Right ventricle myocardium superior (tissue), 1 donor: Measurements from ENCODE around the gene GZMB. TPM values are rescaled to one million over a fixed set of nuclear protein-coding genes. Genes with fewer than 3 reads are reported as not detected.
"Not testable (repeated sequence)": the region's sequence is repeated elsewhere in the genome, so short reads cannot be mapped to it uniquely, and the experiment has no call there.

Source experiments
- ATAC-seq: fragments of 200-7000 bp; cut with Tn5 transposase; one replicate; pipeline ENCODE4 v1.9.1; 2020; ENCODE audit warnings: mild to moderate bottlenecking; ENCODE audit not compliant: poor library complexity
- DNase-seq: peaks from one replicate; pipeline ENCODE4 v3.0.0-alpha.2; 2020
- intact Hi-C: fragments of 100-400 bp; cut with DNase I; formaldehyde crosslinking; loops from one replicate; pipeline ENCODE4 v1.11.2; 2022
- long read RNA-seq: library from polyadenylated mRNA; unstranded; transcript quantifications from one replicate; pipeline ENCODE4 v2.0.0, GENCODE V29; 2021
- total RNA-seq: library from RNA; stranded (reverse); fragmentation: NEBNext Ultra II Directional; extraction: Animal tissue kit (Norgen Biotek cat#: 25700); gene quantifications from one replicate; pipeline ENCODE4 v1.2.1, GENCODE V29; 2021
- donor health status: DM: no; HTN: yes; CAD: no; lungs with severe emphysema.

The GZMB gene, protein sequence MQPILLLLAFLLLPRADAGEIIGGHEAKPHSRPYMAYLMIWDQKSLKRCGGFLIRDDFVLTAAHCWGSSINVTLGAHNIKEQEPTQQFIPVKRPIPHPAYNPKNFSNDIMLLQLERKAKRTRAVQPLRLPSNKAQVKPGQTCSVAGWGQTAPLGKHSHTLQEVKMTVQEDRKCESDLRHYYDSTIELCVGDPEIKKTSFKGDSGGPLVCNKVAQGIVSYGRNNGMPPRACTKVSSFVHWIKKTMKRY
- 1.3 TPM for total RNA-seq
- long read RNA-seq = 0 reads

DNA sequence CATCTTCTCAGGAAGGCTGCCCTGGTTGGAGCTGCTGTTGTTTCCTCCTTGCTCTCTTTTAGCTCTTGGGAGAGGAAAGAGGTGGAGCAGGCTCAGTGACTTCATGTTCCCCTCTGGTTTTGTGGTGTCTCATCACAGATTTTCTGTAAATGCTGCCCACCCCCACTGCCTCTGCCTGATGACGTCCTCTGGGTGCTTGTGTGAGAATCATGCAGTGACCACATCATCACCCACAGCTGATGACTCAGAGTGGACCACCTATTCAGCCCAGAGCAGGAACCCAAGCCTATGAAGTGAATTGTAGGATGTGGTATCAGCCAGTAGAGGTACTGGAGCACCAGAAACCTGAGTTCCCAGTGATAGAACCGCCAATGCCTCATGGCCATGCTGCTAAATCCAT, at the start of gene GZMB:
Gene GZMB (minus strand): TSS at position 33 of the 400 bp plus-strand sequence. CDS start 30 bp downstream, at position 3.
- intact Hi-C loops = no loop called here
- ATAC-seq (no peak), DNase-seq (no peak)

DNA sequence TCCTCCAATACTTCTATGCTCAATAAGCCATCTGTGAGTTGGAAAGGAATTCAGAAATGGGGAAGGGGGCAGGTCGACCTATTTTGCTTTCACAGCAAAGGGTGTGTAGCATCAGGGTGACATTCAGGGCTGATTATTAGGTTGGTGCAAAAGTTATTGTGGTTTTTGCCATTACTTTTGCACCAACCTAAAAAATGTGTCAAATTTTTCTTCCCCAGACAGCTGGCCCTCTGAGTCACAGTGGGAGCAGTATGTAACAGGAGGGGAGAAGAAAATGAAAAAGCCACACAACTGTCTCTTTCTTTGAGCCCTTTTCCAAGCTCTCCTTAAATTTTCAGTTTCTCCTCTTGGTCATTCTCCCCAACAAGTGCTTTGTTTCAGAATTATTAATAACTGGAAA, 47.1 kb upstream of the GZMB start:
- intact Hi-C loops = no loop called here
- DNase-seq (no peak), ATAC-seq (no peak)

DNA sequence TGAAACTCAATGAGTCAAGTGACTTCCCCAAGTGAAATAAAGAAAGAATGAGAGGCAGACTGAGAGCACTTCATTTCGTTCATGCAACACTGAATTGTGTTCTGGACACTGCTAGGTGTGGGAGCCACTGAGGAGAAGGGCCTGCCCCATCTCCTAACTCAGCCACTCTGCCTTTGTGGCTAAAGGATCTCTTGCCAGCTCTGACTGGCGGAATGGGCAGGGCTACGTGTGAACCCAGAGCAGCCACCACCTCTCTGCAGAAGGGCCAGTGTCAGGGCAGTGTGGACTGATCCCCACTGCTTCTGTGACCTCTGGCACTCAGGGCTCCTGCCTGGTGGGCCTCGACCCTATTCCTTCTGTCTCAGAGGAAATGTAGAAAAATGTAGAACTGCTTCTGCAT, 46.5 kb upstream of the GZMB start:
- intact Hi-C loops = no loop called here
- ATAC-seq (peak; percentile 24), DNase-seq (no peak)

DNA sequence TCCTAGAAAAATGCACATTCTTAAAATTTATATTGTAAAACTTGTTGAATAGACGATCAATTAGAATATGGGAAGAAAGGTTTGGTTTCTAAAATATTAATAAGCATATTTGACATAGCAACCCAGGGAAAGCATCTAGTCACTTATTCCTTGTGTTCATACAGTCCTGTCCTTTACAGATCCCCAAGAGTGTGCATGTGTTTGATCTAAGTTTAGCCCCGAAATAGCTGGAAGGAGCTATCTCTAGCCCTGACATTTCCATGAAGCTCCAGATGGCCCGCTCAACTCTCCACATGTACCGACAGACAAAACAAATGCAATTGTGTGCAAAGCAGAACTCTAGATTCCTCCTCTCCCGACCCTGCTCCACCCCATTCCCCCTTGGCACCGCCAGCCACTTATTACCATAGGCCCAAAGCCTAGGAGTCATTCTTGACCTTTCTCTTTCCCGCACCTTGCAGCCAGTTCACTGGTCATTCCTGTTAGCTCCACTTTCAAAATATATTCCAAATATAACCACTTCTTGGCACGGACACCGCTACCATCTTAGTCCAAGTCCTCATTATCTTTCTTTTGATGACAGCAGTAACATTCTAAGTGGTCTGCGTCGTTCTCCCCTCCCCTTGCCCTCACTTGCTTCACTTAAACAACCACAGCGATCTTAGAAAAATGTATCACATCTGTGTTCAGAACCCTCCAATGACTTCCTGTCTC, 45.4 kb upstream of the GZMB start:
- peak; percentile 77 for ATAC-seq

DNA sequence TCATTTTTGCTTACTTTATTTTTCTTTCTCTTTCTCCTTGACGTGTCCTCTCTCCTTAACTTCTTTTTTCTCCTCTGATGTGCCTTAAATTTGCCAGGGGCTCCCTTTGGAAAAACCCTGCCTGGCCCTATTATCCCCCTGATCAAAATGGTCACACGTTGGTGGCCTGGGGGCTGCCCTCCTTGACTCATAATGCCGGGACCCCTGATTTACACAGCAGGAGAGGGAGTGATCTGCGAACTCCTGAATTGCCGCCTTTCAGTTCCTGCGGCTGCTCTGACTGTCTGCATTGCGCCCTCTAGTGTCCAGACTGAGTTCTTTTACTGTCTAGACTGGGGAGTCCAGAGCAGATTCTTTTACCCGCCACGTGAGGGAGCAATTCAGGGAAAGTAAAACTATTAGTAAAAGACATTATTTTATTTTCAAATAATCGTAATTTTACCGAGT, 44.8 kb upstream of the GZMB start:
- intact Hi-C loops = no loop called here
- ATAC-seq (peak; percentile 94), DNase-seq (no peak)

More for the DNA sequence above, 45.4 kb upstream of the GZMB start:
- intact Hi-C loops = no loop called here
- DNase-seq = no peak

DNA sequence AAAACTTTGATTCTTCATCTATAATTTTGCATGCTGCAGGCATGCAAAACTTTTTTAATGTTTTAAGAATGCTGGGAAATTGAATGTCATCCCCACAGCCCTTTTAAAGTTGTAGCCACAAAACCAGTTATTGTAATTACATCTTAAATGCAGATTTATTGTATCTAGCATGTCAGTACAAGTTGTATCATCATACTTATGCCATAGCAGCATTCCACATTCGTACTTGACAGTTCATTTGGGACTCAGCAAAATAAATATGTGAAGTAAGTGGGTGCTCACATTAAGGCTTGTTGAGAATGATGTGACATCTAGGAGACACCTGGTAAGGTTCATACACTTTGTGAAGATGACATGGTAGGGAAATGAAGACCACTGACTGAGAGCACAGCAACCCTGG, 44.0 kb upstream of the GZMB start:
- no peak for ATAC-seq
- intact Hi-C loops = no loop called here
- no peak for DNase-seq

DNA sequence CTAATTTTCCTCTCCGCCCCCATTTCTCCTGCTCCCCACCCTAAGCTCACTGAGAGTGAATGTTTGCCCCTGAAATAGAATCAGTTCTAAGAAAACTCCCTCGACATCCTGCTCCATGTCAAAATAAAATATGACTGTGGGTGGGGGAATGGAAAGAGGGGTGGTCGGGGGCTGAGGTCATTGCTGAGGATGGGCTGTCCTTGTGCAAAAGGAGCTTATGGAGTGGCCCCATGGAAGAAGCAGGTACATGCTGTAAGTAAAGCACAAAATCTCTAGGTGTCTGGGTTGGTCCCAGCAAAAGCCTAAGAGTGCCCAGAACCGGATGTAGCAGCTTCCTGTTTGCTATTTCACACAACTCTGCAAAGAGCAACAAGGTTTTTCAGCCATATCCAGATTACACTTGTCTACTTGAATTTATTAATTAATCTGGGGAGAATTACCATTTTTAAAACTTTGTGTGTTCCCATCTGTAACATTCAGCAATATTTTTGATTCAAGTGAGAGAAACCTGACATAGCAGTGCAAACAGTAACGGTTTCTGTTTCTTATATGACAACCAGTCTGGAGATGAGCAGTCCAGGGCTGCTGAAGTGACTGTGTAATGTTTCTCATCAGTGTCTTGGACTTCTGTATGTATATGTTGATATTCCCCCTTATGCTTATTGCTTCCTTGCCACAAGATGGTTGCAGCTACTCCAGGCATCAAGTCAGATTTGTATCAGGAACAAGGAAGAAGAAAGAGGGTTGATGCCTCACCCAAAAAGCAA, 40.4 kb upstream of the GZMB start:
- DNase-seq = no peak
- intact Hi-C loops = no loop called here
- no peak for ATAC-seq

DNA sequence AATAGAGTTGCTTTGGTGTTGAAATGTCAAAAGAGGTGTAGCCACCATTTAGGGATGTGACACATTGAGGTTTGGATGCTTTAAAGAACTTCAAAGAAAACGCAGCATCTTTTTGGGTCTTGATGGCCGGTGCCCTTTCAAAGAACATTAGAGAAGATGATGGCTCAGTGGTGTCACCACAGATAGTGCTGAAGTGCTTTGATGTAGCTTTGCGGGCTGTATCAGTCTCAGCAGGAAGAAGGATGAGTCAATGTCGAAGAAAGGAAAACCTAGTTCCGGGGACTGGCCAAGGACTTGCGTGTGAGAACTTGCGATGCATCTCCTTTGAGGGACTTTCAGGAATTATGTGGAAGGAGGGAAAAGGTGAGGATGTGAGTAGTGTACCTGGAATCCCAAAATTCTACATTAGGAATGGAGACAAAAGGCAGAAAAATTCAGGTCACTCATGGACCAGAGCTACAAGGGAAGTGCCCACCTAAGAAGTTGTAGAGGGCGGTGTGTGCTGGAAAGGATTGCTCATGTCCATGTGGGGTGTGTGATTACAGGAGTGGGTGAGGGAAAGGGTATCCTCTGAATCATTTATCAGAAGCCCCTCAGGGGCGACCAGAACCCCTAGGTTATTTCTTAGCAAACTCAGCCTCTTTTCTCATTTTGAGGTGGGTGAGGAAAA, 39.7 kb upstream of the GZMB start:
- no peak for DNase-seq
- intact Hi-C loops = no loop called here
- no peak for ATAC-seq

DNA sequence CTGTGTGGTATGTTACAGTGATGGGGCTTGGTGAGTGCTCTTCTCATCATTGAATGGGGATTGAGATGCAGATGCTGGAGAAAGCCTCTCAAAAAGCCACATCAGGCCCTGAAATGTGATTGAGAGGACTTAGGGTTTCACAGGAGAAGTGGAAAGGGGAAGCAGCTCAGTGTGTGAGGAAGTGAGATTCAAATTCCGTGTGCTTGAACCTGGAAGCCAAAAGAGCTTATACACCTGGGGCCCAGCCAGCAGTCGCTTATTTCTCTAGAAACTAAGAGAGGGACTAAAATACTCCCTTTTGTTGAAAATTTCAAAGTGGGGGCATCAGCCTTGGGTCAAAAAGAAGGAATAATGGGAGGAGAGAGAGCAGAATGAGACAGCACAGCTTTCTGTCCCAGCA, 39.1 kb upstream of the GZMB start:
- intact Hi-C loops = no loop called here

DNA sequence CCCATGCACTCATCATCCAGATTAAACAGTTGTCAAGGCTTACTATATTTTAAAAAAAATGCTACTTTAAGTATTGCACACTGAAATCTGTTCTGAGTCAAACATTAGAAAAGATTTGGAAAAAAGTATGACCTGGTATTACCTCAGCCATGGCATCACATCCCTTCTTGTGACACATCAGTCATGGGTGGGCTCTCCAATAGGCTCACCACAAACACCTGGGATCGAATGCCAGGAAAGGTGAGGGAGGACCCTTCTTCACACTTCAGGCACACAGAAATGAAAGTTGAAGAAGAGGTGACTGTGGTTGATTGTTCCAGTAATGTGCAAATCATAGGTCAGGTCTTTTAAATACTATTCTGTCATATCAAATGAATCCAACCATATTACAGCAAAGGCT, 36.6 kb upstream of the GZMB start:
- intact Hi-C loops = no loop called here
- ATAC-seq (no peak), DNase-seq (no peak)

More for the DNA sequence above, 39.1 kb upstream of the GZMB start:
- DNase-seq (no peak), ATAC-seq (no peak)

DNA sequence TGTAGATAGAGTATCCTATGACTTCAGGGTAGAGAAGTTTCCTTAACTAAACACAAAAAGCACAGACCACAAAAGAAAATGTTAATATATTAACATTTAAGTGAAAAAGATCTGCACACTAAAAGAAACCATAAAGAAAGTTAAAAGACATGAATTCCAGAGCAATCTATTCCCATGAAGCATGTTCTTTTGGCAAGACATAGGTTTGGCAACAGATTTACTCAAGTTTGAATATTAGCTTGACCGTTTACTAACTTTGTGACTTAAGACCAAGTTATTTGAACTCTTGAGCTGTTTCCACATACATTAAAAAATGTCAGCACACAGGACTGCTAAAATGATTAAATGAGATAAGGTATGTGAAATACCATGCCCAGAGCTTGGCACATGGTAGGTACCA, 35.7 kb upstream of the GZMB start:
- intact Hi-C loops = no loop called here
- no peak for DNase-seq
- ATAC-seq = no peak

DNA sequence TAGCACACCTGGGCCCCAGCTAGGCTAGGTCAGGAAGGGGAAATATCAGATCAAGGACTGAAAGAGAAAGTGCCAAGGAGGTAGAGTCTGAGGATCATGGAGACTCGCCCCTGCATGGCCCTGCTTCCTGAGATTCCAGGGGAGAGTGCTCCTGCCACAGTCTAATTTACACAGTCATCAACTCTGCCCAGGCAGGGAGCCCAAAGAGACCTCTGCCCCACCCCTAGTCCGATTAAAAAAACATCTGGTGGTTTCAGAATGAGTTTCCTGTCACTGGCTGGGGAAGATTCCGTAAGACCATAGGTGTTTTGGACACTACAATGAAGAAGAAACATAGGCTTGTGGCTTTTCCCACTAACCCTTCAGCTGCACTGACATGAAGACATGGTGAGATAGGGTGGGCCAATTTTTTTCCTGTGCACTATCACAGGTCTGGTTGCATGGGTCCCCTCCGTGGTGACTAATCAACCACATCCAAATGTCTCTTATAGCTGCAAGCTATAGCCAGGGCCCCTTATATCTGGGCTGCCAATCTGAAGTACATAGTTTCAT, 31.5 kb upstream of the GZMB start:
- ATAC-seq (no peak), DNase-seq (no peak)
- intact Hi-C loops = no loop called here

DNA sequence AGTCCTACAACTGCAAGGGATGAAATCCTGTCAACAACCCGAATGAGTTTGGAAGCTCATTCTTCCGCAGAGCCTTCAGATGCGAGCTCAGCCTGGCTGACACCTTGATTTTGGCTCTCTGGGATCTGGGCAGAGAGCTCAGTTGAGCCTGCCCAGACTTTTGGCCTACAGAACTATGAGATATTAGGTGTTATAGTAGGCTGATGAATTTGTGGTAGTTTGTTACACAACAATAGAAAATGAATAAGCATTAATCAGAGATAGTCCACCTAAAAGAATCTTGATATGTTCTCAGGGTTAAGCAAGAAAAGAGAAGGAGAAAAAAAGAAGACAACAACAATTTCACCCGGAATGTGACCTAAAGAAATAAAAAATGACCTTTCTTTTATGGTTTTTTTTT, 30.4 kb upstream of the GZMB start:
- ATAC-seq (no peak), DNase-seq (no peak)

DNA sequence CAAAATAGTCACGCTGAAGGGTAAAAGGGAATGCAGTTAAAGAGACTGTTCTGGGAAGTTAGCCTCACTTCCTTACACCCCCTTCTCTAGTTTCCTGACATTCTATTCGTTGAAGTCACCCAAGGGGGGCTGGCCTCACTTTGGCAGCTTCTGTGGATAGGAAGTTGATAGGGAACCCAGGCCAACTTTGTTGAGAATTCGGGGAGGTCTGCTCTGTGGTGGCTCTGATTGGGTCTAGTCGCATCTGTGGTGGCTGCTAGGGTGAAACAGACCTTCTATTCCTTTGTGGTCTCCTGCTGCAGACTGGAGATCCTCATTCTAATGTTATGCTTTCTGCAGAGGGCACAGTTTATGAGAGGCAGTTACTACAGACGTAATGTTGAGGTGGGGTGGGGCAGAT, 28.8 kb upstream of the GZMB start:
- ATAC-seq = no peak

More for the DNA sequence above, 30.4 kb upstream of the GZMB start:
- intact Hi-C loops = no loop called here

DNA sequence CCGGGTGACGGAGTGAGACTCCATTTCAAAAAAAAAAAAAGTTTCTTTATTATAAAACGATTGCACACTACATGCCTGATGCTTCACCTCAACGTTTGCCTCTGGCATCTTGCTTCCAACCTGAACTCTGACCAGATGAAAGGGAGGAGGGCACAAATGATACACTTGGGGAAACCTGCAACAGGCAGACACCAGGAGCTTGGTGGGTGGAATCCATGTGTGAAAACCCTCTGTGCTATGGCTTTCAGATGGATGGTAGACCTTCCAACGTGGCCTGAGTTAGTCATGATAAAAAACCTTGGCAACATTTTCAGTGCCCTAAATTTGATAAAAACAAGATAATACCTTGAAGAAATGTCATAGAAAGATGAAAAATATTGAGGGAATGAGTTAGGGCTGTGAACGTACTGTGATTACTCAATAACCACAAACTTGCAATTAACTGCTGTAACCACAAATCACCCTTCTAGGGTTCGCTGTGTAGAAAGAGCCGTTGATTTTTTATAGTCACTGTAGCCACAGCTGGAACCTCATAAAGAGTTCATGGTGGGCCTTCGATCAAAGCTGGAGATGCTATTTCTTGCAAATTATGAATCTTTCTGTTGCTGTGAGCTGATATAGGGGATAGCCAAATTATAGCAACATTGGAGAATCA, 26.1 kb upstream of the GZMB start:
- intact Hi-C loops = no loop called here
- DNase-seq (no peak), ATAC-seq (no peak)

More for the DNA sequence above, 28.8 kb upstream of the GZMB start:
- DNase-seq = no peak
- intact Hi-C loops = no loop called here

DNA sequence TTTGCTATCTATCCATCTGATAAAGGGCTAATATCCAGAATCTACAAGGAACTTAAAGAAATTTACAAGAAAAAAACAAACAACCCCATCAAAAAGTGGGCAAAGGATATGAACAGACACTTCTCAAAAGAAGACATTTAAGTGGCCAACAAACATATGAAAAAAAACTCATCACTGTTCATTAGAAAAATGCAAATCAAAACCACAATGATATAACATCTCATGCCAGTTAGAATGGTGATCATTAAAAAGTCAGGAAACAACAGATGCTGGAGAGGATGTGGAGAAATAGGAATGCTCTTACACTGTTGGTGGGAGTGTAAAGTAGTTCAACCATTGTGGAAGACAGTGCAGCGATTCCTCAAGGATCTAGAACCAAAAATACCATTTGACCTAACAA, 14.4 kb upstream of the GZMB start:
- intact Hi-C loops, ATAC-seq, DNase-seq: not testable (repeated sequence)

DNA sequence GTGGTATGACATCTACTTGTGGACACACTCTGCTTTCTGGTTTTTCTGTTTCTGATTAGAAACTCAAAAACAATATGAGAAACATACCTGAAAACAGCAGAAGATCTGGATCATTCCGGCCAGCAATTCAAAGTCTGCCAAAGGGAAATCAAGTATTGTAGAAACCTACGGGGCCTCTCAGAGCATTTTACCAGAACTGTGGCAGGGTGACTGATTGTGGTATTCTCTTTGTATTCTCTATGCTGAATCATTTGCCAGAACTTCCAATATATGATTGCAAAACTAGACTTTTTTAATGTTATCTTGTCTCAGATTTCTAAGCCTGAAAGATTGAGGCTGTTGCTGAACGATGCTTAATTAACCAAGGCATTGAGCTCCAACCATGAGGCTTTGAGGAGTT, 5.9 kb upstream of the GZMB start:
- intact Hi-C loops = no loop called here
- ATAC-seq (no peak), DNase-seq (no peak)

DNA sequence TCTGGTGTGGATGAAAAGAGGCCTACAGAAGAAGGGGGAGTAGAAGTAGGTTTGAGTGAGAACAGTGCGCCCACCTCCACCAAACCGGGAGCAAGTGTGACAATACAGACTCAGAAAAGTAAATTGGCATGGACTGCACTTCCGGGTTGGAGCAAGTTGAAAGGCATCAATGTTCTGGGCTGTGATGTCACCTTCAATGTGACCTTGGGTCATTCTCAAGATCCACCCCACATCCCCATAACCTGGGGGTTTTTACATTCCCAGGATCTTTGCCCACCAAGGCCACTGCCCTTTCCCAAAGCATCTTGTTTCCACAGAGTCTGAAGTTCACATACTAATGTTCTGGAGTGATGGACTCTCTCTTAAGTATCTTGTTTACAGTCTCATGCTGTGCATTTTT, 5.3 kb upstream of the GZMB start:
- intact Hi-C loops = no loop called here
- no peak for ATAC-seq

More for the DNA sequence above, 5.3 kb upstream of the GZMB start:
- DNase-seq = no peak
